Activated CD8-positive, alpha-beta memory T cell treated with anti-CD3 and anti-CD28 coated beads for 36 hours (primary cell): Measurements from ENCODE around the gene TMEM201. TPM values are rescaled to one million over a fixed set of nuclear protein-coding genes. Genes with fewer than 3 reads are reported as not detected.

ENCODE experiments used
- CTCF ChIA-PET: fragments of 350-600 bp; sonication (Branson Sonifier 250); formaldehyde crosslinking; loops from one replicate; lab custom pipeline; 2021; ENCODE audit warnings: antibody characterized with exemption; lab: Charles Lee
- POLR2A ChIA-PET: fragments of 350-600 bp; sonication (Branson Sonifier 250); formaldehyde crosslinking; loops from one replicate; lab custom pipeline; 2021; ENCODE audit warnings: antibody characterized with exemption; lab: Charles Lee
- total RNA-seq, 2 experiments: library from RNA; stranded (reverse); gene quantifications; one replicate each; pipeline ENCODE4 v1.2.3, GENCODE V29; 2021

TMEM201 gene
- total RNA-seq, 2 experiments from 2014 or later, result 34.9 to 35.6 TPM

DNA sequence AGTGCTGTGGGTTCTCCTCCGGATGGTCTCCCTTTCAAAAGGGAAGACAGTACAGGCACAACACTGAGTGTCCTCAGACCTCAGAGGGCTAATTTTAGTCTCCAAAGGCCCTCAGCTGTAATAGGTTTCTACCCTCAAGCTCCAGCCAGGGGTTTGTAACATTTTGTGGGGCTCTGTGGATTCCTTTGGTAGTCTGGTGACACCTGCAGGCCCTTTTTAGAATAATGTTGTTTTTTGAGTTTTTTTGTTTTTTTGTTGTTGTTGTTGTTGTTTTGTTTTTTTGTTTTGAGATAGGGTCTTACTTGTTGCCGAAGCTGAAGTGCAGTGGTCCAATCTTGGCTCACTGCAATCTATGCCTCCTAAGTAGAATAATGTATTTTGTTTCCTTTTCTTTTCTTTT lies 15.0 kb upstream of the TMEM201 start:
- ChIA-PET CTCF (interaction anchor here (0.7 to 1.4 kb wide), 4 partner anchors 37 to 121 kb away, joined by 3 to 5 read pairs (median 3); no protein-coding TSS in a partner anchor), POLR2A (no interaction called here)

DNA sequence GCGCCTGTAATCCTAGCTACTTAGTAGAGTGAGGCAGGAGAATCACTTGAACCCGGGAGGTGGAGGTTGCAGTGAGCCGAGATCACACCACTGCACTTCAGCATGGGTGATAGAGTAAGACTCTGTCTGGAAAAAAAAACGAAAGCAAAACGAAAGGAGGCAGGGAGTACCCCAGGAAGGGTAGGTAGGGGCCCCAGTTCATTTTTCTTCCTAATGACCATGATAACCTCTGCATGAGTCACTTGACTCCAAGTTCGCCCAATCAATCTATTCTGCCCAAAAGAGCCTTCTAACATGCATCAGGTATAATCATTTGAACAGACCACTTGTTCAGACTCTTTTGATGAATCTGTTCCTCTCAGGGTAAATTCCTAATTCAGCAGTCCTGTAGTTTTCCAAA lies 13.2 kb upstream of the TMEM201 start:
- CTCF ChIA-PET, result interaction anchor here (0.6 kb wide), 1 partner anchor 203 kb away, joined by 3 read pairs; no protein-coding TSS in a partner anchor
- POLR2A ChIA-PET, result interaction anchor here (0.5 kb wide), 1 partner anchor 272 kb away, joined by 3 read pairs; no protein-coding TSS in a partner anchor

DNA sequence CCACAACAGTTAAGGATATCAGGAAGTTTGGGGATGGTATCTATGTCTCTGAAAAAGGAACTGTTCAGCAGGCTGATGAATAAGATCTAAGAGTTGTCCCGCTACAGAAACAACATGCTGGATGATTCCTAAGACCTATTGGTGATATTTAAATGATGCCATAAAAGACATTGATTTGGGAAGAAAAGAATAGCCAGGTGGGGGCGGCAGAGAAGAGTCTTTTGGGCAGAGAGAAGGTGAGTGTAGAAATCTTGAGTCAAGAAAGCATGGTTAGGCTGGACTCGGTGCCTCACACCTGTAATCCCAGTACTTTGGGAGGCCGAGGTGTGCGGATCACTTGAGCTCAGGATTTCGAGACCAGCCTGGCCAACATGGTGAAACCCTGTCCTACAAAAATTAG lies 11.8 kb upstream of the TMEM201 start:
- ChIA-PET CTCF (no interaction called here), POLR2A (no interaction called here)

DNA sequence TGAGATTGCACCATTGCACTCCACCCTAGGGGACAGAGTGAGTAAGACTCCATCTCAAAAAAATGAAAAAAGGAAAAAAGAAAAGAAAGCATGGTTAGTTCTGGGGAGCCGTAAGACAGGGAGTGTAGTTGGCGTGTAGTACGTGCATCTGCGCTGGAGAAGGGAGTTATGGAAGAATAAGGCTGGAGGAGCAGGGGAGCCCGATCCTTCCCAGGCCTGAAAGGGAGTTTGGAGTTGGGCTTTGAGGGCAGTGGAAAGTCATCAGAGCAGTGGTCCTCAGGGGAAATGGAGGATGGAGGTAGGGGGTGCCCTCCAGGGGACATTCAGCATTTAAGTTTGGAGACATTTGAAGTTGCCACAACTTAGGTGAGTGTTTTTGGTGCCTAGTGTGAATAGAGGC lies 11.3 kb upstream of the TMEM201 start:
- POLR2A ChIA-PET, result no interaction called here

DNA sequence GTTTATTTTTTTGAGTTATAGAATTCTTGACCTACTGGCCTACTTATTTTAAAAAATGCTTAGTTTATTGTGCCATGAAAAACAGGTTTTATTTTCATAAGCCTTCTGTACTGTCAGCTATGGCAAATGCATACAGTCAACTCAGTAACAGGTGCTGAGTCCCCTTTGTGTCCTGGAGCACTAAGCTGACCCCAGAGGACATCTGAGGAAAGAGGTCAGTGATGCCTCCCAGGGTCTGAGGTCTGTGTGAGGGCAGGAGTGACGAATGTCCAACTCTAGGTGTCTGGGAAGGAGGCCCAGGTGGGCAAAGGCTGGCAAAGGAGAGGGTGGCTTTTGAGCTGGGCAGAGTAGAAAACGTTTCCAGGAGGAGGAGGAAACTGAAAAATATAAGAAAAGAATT lies 7.8 kb upstream of the TMEM201 start:
- POLR2A ChIA-PET, result no interaction called here
- CTCF ChIA-PET, result no interaction called here

More for the DNA sequence above, 11.3 kb upstream of the TMEM201 start:
- CTCF ChIA-PET, result no interaction called here

DNA sequence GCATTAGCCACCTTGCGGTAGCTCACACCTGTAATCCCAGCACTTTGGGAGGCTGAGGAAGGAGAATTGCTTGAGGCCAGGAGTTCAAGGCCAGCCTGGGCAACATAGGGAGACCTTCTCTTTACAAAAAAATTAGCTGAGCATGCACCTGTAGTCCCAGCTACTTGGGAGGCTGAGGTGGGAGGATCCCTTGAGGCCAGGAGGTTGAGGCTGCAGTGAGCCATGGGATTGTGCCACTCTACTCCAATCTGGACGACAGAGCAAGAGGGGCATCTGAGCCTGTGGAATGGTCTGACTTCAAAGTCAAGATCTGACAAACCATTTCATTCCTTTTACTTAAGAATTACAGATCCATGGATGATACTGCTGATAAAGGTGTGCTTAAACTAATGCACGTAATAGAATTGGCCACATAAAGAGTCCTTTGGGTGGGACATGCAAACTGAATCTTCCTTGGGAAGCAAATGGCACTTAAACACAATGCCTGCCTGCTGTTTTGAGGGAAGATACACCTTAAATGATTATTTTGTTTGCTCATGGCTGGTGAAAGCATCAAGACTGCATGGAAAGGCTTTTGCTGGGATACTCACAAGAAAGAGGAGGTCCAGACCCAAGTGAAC lies 2.5 kb upstream of the TMEM201 start:
- POLR2A ChIA-PET, result interaction anchor here (0.6 kb wide), 1 partner anchor 39 kb away, joined by 3 read pairs; no protein-coding TSS in a partner anchor
- CTCF ChIA-PET, result no interaction called here

DNA sequence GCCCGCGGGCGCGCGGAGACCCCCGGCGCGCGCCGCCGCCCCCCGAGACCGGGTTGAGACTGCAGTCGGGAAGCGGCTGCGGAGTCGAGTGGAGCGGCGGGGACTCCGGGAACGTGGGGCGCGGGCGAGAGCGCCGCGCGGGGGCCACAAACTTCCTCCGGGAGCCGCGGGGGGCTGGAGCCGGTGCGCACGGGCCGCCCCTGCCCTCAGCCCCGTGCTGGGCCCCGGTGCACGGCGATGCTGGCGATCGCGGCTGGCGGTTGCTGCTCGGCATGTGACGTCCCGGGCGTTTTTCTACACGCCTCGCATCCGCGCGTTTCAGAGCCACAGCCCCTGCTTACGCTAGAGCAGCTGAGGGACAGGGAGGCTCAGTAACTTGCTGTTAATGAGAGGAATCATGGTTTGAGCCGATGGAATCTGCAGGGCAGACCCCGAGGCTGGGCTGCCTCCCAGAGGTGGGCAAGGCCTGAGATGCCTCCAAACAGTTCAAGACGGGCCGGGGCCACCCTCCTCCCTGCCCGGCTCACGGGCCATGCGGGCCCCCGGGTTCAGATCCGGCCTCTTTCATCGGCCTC lies 520 bp downstream of the TMEM201 start:
- CTCF ChIA-PET, result interaction anchor here (0.7 to 2.1 kb wide), 3 partner anchors 26 to 69 kb away, joined by 4 to 10 read pairs (median 7); no protein-coding TSS in a partner anchor

DNA sequence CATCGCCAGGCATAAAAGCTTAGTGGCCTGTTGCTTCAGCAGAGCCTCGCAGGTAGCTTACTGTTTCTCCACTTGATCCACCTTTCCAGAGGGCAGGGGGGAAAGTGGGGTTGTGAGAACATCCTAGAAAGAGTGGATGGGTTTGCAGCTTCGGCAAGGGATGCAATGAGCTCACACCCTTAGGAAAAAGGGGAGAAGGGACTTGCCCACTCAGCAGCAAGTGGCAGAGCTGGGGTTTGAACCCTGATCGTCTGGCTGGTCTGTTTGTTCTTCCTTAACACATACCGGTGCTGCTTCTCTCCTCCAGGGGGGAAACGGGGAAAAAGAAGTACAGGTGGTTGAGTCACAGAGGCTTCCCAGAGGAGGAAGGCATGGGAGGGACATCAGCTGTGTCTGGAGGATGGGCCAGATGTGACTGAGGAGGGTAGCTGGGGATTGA lies 1.0 kb downstream of the TMEM201 start:
- ChIA-PET CTCF (interaction anchor here (0.7 to 2.1 kb wide), 4 partner anchors 26 to 130 kb away, joined by 3 to 10 read pairs (median 6); no protein-coding TSS in a partner anchor), POLR2A (interaction anchor here (0.7 to 1.0 kb wide), 2 partner anchors 51 to 353 kb away, joined by 3 to 6 read pairs; partner anchors contain the start of genes LZIC, NMNAT1 and SLC25A33)

More for the DNA sequence above, 520 bp downstream of the TMEM201 start:
- POLR2A ChIA-PET, result interaction anchor here (0.7 to 1.6 kb wide), 3 partner anchors 50 to 354 kb away, joined by 3 to 6 read pairs (median 3); partner anchors contain the start of genes LZIC, NMNAT1 and SLC25A33

DNA sequence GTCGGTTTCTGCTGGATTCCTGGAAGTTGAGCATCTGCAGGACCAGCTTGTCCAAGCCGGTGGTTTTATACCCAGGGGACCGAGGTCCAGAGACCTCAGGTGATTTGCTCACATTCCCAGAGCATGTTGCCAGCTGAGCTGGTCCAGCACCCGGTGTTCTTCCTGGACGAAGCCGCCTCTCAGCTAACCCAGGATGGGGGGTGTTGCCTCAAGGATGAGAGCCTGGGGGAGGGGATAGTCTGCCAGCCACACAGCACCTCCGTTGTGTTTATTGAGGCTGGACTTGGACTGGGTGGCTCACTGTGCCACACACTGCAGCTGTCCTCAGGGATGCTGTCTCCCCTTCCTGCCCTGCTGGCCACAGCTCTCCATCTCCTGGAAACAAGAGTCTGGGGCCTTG lies 1.5 kb downstream of the TMEM201 start:
- POLR2A ChIA-PET, result interaction anchor here (0.7 to 1.0 kb wide), 2 partner anchors 51 to 353 kb away, joined by 3 to 6 read pairs; partner anchors contain the start of genes LZIC, NMNAT1 and SLC25A33
- CTCF ChIA-PET, result interaction anchor here (0.7 to 2.1 kb wide), 3 partner anchors 26 to 130 kb away, joined by 3 to 7 read pairs (median 4); no protein-coding TSS in a partner anchor

DNA sequence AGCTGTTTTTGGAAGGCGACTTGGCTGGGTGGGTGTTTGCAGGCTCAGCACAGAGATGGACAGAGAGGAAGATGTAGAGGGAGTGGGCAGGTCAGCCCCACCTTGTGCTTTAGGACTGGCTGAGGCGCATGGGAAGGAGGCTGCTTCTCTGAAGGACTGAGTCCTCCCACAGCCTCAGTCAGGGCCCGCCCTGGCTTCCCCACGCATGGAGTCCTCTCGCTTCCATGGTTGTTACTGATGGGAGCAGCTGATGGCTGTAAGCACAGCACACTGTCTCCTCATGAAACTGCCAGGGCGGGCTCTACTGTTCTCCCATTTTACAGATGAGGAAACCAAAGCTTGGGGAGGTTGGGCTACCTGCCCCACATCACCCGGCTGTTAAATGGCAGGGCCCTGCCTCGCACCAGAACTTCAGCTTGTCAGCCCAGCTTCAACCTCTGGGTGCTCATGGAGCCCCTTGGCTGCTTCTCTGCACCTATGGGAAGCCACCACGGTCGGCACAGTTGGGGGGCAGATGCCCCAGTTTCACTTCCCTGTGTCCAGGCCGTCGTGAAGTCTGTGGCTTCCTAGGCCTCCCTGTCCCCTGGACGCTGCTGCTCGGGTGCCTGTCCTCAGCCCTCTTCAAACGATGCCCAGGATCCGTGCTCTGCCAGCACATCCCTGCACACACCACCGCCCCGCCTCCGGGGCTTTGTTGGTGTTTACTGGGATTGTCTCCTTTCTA lies 2.4 kb downstream of the TMEM201 start:
- POLR2A ChIA-PET, result no interaction called here
- CTCF ChIA-PET, result interaction anchor here (0.7 to 2.1 kb wide), 2 partner anchors 25 to 35 kb away, joined by 3 to 7 read pairs; no protein-coding TSS in a partner anchor

DNA sequence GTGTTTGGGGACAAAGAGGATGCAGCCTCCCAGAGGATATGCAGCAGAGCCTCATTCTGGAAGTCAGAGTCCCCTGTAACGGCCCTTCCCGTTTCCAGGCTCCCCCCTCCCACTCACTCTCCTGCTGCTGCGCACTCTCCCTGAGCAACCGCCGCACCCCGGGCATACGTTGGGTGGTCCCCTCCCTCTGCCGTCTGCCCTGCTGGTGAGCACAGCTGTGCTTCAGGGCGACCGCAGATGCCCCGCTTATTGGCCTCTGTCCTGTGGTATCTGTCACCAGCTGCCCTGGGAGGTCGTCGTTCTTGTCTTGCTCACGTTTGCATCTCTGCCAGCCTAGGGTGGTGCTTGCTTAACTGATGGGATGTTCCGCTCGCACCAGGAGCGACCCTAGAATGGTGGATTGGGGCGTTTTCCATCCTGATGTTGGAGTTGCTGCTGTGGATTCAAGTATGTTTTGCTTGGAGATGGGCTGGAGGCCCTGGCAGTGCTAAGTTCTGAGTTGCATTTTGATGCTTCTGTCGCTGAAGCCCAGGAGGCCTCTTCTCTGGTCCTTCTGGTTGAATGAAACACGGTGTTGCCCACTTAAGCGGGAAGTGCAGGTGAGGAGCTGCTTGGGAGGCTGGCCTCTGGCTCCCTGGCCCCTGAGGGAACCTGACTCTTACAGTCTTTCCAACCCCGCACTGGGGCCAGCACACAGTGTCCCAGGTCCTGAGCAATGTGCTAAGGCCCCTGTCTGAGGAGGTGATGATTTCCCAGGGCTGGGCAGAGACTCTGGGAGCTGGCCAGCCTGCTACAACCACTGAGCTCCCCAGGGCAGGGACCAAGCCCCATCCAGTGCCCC lies 3.2 kb downstream of the TMEM201 start:
- POLR2A ChIA-PET, result no interaction called here
- CTCF ChIA-PET, result interaction anchor here (0.7 kb wide), 1 partner anchor 35 kb away, joined by 3 read pairs; no protein-coding TSS in a partner anchor

DNA sequence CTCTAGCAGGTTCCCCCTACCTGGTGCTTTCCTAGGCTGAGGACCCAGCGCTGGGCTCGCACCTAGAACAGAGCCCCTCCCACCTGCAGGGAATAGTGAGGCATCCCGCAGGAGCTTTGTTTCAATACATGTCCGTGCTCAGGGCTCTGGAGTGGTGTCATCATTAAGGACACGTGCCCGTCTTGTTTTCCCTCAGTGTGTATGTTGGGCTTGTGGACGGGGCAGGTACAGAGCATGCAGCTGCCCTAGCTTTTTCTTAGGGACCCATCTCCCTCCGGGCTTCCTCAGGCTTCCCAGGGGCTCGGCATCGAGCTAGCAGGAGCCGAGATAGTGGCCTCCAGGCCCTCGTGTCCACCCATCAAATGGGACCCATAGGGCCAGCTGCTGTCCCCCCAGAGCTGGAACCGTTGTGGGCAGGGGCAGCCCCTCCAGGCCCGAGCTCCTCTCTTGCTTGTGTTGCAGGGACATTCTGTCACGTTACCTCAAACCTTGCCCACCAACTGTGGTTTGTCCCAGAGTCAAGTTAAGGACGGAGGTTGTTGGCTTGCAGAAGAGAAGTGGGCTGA lies 3.9 kb downstream of the TMEM201 start:
- ChIA-PET CTCF (no interaction called here), POLR2A (no interaction called here)

DNA sequence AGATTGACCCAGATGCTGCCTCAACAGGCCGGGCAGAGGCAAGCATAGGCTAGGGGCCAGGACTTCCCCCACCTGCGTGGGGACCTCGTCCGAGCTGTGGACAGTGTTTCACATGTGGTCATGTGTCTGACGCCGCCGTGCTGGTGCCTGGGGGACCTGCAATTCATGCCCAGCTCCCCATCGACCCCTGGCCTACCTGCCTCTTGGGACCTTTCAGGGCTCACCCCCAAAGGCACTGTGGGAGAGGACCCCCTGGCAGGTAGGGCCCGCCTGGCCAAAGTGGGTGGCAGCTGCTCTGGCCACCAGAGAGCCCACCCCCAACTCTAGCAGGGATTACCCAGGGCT lies 4.4 kb downstream of the TMEM201 start:
- ChIA-PET CTCF (interaction anchor here (0.8 kb wide), 1 partner anchor 124 kb away, joined by 4 read pairs; no protein-coding TSS in a partner anchor), POLR2A (no interaction called here)

DNA sequence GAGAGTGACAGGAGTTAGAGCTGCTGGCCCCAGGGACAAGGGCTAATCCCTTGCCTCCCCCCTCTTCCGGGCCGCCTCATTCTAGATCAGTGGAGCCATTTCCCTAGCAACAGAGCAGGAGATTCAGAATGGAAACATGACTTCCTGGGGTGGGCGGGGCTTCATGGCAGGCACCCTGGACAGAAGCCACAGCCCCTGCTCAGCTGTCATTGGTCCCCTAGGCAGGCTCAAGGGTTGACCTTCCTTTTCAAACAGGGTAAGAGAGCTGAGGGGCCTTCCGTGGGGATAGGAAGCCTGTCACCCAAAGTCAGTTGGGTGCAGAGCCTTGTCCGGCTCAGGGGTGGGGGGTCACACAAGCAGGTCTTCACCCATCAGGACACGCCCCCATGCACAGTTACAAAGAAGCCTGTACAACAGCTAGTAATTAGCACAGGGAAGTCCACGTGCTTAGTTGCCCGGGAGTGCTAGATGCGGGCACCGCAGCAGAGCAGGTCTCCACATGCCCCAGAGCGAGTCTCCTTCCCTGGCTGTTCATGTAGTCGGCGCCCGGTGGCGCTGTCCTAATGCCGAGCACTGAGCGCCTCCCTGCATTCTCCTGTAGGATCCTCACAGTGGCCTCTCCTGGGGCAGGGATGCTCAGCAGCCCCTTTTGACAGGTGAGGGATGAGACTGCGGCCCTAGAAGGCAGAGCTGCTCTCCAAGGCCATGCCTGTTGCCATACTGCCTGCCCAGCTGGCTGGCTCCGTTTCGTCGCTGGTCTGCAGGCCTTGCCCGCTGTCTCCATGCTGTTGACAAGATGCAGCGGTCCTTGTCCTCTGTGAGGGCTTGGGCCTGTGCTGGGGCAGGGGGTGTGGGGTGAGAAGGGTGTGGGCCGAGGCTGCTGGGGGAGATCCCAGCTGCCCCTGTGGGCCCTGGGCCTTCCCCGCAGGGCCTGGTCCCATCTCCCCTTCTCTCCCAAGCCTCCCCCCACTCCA lies 5.1 kb downstream of the TMEM201 start:
- CTCF ChIA-PET, result interaction anchor here (0.8 kb wide), 2 partner anchors 22 to 124 kb away, joined by 3 to 4 read pairs; no protein-coding TSS in a partner anchor

DNA sequence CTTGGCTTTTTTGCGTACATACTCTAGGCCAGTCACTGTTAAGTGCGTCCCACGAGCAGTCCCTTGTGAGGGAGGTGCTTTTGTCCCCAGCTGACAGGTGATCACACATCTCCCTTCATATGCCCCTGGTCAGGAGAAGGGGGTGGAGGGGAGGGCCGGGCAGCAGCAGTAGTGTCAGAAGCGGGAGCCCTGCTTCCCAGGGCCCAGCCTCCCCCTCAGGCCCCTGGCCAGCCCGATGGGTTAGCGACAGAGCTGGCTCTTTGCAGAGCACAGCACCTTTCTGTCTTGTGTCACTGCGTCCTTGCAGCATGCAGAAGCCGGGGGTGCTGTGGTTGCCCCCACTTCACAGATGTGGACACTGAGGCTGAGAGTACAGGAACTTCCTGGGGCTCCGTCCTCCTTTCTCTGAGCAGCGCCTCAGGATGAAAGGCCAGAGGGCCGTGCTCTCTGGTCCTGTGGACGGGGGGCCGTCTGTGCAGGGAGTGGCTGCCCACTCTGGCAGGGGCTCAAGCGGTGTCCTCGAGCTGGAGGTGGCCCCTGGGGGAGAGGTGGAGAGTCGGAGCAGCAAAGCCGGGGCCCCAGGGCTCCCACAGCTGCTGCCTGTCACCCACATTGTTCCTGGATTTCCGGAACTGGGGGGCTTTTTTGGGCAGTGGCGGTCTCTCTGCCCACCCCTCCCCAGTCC lies 5.9 kb downstream of the TMEM201 start:
- ChIA-PET POLR2A (no interaction called here), CTCF (interaction anchor here (0.8 kb wide), 1 partner anchor 21 kb away, joined by 3 read pairs; no protein-coding TSS in a partner anchor)

More for the DNA sequence above, 5.1 kb downstream of the TMEM201 start:
- POLR2A ChIA-PET, result no interaction called here
